ENCODE measurements around the gene TSPAN9.
A peak's percentile ranks its signal among the peaks of the same experiment; 100 is the strongest.

The TSPAN9 gene

DNA sequence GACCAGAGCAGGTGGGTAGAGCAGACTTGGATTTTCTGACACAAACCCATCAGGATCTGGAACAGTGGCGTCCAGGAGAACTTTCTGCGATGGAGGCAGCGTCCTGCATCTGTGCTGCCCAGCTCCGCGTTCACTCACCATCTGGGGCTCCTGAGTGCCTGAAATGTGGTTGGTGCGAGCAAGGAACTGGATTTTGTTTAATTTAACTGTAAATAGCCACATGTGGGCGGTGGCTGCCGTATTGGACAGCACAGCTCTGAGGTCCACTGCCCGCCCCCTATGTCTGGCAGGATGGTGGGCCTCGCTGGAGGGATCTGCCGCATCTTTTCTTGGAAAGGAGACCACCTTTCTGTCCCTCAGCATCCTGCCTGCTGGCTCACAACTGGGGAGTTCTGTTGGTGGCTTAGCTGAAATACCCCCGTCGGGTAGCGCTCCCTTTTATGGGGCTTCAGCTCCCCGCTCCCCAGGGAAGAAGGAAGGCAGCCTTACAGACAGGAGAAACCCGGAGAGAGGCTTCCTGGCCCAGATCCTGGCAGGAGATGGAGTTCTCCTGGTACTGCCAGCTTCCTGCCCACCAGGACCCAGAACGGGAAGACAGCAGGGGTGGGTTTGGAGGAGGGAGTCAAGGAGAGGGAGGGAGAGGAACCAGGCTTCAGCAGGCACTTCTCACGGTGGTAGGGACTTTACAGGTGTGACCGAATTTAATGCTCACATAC, 228.9 kb downstream of the TSPAN9 start:
- no peak for DNase-seq

DNA sequence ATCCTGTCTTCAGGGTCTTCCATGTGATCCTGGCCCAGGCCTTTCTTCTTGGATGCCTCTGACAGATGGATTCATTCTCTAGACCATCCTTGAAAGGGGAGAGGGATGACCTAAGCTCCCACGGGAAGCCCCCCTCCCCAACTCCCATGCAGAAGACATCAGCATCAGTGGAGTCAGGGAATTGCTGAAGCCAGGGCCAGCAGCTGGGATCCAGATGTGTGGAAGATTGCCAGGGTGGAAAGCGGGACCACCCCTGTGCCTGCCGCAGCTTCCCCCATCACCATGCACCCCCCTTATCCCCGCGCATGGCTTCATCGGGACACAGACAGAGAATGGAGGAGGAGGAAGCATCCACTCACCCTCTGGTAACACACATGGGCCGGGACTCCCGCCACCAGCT, 230.2 kb downstream of the TSPAN9 start:
- no peak for DNase-seq

DNA sequence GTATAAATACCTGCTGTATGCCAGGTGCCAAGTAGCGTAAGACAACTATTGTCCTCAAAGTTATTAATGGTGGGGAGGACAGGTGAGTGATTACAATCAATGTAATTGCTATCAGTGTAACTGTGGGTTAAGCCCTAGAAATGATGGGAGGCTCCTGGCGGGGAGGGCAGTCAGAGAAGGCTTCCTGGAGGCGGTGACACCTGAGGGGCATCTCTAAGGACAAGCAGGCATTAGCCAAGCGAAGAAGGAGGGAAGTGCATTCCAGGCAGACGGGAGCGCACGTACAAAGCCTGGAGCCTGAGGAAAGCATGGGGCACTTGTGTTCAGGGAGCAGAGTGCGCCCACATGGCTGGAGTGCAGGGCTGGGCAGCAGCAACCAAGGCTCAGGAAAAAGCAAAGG, 230.9 kb downstream of the TSPAN9 start:
- no peak for DNase-seq

DNA sequence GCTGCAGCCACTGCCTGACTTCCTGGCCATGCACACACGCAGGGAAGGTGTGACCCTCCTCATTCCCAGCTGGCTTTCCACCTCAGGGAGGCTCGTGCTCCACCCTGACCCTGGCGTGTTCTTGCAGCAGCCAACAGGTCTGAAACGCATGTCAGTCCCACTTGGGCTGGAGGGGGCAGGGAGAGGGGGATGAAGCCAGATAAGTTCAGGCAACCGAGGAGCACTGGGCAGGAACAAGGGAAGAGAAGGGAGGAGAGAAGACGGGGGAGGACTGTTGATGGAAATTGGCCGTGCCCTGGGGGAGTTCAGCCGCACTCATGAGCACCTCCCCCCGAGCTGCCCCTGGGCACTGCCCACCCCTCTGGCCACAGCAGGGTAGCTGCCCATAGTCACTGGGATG, 231.4 kb downstream of the TSPAN9 start:
- DNase-seq, result no peak

DNA sequence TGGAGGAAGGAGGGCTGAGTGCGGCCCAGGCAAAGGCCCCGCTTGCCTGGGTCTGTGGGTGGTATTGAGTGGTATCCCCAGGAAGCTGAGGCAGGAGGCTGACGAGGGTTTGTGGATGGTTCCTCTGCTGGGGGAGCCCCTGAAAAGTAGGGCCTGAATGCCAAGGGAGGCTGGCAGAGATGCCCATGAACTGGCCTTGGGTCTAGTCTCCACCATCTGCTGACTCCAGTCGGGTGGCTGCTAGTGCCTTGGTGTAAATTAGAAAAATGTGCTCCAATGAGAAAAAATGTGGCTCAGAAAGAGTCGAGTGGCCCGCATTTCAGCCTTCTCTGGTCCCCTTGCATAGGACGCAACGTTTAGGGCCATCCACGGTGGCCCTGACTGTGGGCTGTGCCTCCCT, 232.6 kb downstream of the TSPAN9 start:
- DNase-seq, result no peak

DNA sequence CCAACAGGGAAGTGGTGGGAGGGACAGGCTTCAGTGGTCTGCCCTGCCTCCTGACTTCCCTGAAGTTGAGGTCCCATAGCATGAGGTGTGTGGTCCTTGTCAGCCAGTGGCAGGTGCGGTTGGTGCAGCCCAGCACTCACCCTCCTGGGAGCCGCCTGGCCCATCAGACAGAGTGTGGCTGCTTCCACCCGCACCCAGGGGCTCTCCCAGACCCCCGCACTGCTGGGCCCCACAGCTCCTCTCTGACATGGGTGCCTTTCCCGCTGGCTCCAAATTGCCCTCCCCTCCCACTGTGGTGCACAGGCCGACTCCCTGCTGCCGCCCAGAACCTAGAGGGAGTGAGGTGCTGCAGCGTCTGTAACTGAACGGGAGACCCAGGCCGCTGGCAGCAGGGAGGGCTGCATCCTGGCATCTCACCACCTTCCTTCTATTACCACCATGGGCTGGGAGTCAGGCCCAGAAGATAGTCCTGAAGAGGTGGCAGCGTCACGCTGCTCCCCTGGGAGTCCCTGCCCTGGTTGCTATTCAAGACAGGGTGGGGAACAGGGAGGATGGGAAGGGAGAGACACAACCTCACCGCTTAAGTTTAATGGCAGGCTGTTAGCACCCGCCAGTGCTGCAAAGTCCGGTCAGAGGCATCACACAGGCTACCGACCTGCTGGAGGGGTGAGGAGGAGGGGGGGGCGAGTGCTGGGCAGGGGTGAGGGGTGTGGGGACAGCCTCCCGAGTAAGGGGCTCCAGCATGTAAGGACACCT, 233.3 kb downstream of the TSPAN9 start:
- no peak for DNase-seq

DNA sequence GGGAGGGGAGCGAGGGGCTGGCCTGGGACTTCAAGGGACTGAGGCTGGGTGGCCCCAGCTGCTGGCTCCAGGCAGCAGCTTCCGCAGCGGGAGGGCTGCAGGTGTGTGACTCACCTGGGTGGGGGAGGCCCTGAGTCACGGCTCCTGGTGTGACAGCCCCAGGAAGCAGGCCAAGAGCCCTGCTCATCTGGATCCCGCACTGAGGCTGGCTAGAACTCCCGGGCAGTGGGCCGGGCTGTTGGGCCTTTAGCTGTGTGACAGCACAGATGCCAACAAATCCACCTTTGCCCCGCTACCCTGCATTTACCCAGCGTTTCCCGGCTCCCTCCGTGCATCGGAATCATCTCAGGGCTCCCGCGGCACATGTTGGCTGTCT, 233.8 kb downstream of the TSPAN9 start:
- DNase-seq, result no peak

DNA sequence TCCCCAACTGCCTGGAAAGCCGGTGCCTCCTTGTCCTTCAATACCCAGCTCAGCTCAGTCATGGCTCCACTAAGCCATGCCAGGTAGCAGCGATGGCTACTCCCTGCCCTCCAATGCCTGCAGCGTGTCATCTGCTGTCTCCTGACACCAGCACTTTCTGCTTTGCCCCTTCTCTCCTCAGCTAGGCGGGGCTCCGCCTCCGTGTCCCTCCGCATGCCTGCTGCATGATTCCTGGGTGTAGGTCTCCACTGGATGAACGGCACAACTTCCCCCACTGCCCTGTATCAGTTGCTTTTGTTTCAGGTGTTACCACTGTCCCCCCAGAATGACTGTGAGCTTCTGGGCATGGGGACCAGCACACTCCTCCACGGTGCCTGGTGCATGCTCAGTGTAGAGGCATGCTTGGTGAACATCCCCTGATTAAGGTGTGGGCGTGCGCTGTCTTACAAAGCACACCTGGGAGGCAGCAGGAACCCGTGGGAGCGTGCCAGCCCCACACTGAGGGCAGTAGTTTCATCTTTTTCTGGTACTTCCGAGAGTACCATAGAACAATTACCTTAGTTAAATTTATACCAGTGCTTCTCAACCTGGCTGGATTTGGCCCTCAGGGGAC, 234.4 kb downstream of the TSPAN9 start:
- DNase-seq, result no peak

DNA sequence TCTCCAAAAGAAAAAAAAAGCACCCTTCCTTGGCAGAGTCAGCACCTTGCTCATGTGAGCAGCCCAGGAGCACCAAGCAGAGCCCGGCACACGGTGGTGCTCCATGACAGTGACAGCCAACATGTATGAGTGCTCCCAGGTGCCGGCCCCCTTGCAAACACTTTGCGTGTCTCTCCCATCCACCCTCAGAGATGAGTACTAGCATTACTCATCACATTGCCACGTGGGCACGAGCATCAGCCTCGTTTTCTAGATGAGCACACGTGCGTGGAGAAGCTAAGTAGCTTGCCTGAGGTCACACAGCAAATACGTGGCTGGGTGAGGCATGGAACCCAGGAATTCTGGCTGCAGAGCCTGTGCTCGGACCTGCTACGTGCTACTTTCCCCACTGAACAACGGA, 235.9 kb downstream of the TSPAN9 start:
- no peak for DNase-seq

DNA sequence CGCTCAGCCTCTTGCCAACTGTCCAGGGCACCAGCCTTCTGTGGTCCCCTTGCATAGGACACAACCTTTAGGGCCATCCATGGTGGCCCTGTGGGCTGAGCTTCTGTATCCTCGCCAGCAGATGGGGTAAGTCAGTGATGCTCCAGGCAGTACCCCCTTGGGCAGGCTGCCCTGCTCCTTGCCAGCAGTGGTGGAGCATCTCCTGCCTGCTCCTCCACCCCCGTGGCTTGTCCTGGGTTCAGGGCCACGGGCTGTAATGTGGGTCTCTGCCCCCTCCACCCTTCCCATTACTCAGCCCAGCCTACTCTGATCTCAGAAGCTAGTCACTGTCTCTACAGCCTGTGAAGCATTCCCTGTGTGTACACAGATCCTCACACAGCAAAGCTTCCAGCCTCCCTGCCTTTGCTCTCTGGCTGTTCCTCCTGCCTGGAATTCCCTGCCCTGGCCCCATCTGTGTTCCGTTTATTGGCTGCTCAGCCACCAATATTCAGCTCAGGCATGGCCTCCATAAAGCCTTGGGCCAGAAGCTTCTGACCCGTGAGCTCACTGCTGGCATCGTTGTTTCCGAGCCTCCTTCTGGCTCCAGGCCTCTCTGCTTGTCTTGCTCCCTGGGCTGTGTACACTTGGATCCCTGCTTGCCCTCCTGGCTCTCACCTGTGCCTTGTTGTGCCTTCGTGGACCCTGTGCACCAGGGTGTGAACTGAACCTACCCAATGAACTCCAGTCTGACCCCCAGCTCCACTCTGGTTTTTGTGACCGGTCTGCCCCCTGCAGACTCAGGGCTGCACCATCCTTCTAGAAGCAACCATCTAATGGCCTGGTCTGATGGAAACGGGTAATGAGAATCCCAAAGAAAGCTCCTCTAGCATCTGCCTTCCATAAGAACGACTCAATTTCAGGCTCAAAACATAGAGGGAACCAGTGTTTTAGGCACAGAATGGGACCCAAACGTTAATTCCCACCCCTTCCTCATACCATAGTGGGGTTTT, 236.8 kb downstream of the TSPAN9 start:
- peak; percentile 68 for DNase-seq

DNA sequence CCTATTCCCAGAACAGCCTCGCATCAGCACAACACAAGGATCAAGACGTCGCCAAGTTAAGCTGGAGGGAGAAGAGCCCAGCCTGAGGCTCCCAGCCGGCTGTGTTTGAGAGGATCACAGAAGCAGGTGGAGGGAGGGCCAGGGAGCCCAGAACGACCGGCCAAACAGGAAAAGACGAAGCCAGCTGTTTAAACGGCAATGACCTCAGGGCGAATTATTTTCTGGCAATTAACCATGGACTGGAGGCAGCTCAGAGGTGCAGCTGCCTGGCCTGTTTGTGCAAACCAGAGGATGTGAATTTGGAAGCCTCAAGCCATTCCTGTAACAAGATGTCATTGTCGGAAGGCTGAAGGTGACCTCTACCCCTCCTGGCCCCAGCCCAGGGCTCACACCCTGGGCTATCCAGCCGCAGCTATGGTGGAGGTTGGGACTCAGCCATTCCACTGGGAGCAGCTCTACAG, 238.1 kb downstream of the TSPAN9 start:
- DNase-seq, result no peak

DNA sequence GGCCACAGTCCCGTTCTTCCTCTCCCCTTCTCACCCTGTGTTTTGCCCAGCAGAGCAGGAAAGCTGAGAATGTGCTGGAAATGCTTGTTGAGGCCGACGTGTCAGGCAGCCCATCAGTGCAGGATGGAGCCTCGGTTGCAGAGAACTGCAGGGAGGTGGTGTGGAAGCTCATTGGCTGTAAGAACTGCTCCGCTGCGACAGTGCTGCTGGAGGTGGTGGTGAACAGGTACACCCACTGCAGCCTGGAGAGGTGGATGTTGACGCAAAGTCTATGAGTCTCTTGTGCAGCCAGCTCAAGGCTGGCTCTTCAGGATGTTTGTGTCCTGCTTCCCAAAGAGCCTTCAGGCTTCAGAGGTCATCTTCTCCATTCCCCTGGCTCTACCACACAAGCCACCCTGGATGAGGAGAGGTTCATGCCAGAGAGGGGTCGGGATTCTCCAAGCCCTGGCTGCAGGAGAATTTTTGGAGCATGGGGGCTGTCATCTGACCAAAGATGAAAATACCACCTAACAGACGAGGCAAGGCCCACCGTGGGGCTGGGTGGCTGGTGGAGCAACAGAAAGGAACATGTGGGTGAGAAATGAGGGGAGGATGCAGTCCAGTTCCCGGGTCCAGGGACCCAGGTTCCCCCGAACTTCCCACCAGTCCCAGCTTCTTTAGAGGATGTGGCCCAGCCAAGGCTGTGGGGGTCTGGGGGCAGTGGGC, 239.7 kb downstream of the TSPAN9 start:
- no peak for DNase-seq

DNA sequence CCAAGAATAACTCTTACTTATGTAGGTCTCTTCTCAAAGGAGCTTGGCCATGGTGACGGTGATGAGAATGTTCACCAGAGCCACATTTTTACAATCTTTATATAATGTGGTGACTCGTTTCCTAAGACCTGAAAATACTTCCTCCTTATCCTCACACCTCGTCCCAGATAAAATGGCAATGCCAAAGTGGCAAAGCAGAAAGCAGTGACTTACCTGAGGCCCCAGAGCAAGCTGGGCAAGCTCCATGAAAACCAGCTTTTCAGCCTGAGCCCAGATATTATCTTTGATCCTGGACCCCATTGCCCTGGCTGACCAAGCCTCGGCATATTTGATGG, 240.3 kb downstream of the TSPAN9 start:
- no peak for DNase-seq

DNA sequence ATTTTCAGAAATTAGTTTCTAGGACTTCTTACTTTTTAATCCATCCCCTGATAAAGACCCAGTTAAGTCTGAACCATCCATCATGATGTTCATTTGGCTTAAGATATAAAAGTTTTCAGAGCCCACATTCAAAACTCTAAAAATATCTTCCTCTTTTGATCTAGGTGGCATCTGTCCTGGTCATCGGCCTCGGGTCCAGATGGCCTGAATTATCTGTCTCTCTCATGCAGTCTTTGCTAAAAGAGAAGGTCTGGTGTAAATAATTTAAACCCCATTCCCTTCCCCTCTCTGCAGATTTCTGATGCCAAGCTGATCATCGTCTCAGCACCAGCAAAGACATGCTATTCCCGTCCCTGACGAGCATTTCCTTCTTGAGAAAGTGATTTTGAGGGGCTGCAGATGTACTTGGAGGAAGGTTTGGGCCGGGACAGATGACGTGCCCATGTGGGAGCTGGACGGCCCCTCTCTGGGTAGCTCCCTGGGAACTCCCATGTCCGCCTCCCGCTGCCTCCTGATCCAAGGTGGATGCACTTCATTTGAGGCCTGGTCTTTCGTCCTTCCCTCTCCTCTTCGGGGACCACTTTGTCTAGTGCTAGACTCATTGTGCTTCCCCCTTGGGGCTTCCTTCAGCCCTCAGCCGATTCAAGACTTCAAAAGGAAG, 240.8 kb downstream of the TSPAN9 start:
- DNase-seq, result no peak

DNA sequence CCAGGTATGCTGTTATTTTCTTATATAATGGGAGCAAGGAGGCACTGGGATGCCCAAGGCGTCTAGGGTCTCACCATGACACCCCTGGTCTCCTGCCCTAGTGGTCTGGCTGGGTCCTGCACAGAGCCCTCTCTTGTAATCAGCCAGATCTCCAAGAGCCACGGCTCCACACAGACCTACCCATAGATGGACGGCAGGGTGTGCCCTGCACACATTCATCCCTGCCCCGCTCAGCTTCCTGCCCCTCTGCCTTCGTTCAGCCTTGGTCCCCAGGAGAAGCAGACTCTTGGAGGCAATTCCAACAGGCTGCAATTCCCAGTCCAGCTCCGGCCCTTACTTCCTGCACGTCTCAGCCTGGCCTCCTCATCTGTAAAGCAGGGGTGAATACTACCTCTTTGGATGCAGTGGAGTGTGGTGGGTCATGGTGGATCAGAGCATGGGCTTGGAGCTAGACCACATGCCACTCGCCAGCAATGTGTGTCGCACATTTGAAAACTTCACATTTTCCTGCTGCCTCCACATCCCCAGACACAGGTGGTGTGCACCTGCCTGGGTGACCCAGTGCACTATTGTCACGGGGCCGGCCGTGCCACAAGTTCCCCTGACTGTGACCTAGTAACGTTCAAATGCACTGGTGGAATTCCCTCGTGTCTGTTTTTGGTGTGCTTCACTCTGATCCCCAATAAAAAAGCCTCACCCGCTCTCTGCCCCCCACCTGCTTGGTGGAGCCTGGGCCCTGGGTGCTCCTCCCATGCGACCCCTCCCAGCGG, 242.7 kb downstream of the TSPAN9 start:
- no peak for DNase-seq

DNA sequence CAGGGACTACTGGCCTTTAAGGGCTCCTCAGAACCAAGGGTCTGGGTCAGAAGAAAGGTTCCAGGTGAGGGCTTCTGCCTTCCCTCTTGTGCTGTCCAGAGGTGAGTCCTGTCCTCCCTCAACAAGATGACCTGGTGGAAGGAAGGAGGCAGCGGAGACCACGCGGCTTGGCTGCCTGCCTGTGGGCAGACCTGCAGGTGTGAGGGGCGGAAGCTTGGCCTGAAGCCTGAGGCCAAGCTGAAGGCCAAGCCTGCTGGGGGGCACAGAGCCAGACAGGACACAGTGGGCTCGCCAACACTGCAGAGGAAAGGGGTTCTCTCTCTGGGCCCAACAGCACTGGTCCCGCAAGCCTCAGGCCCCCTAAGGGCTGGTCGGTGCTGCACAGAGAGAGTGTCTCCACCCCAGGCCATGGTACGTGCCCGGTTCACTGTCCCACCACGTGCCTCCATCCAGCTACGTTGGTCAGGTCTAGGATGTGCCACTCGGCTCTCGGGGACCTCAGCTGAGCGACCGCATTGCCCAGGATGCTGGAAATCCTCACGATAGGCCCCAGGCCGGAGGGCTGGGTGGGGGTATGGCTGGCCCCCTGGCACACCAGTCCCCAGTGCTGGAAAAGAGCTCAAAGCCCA, 243.8 kb downstream of the TSPAN9 start:
- no peak for DNase-seq

DNA sequence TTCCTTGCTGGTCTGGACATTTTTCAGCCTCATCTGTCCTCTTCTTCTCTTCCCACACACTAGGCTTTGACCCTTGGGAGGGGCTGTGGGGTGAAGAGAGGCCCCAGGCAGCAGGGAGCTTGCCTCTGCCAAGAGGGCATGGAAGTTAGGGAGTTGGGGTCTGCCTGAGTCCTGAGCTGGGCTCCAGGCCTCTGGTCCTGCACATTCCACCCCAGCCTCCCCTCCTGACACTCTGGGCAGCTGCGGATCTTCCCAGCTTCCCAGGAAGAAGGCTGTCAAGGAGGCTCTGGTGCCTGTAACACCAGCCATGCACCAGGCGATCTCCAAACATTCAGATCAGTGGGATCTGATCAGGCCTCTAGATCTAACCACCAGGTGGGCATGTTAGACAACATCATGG, 244.7 kb downstream of the TSPAN9 start:
- no peak for DNase-seq

DNA sequence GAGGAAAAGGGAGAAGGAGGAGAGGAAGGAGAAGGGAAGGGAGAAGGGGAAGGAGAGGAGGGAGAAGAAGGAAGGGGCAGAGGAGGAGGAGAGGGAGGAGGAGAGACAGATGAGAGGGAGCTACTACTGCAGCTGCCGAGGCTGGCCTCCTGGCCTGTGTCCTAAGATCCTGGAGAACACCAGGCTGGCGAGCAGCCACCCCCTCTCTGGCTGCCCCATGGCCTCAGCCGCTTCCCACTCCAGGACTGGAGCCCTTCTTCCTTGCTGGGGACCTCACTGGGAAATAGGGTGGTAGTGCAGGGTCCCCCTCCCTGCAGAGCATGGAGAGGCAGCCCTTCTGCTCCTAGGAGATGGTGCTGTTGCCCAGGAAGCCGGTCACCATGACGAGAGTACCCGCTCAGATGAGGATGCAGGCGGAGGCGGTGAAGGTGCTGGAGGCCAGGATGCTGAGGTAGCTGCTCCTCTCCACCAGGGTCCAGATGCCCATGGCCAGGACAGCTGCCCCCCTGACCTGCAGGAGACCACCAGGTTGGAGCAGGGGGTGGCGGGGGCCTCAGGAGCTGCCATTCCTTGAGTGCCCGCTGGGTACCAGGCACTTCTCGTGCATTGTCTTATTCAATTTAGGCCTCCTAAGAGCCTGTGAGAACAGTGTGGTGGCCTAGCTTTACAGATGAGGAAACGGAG, 246.0 kb downstream of the TSPAN9 start:
- DNase-seq, result no peak

DNA sequence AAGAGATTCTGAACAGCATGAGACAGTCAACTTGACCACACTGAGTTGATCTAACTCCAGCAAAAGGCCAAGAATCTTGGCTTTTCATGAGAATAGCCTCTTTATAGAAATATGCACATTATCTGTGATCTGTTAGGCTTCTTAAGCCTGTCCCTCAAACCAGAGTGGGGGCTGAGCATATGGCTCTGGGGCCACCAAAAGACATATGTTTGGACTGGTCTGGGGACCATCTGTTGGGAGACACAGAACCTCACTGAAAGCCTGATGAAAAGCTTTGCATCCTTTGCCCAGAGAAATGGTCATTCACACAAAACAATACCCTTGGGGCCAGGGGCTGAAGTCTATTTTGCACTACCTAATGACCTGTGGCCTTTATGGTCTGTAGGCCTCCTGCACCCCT, 248.6 kb downstream of the TSPAN9 start:
- no peak for DNase-seq
